Measurements from ENCODE around the gene RASGEF1B.

DNA sequence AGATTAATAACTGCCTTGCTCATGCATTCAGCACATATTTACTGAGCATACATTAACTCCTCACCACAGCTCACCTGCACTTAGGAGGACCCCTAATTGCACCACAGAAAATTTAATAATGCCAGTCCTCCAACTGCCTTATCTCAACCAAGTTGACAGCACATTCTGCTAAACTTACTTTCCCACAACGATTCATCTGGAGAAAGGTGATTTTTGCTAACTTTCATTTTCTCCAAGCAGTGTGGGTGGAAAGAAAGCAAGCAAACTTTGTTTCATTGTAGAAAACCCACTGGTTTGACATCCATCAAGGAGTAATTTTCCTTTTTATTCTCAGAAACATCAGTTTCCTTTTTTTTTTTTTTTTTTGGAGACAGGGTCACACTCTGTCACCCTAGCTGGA is 49.1 kb downstream of the RASGEF1B start:
- TF ChIP-seq CTCF (IDR thresholded peaks at IDR 0.05; ENCODE audit: insufficient read depth, low read length, poor library complexity, severe bottlenecking) (no peak), EZH2phosphoT487 (conservative IDR thresholded peaks at IDR 0.05; ENCODE audit: low read length) (no peak)
